Sciatic nerve (tissue), 2 donors: ENCODE results near the gene SMPD4. TPM values are rescaled to one million over a fixed set of nuclear protein-coding genes. Genes with fewer than 3 reads are reported as not detected.
A peak's percentile ranks its signal among the peaks of the same experiment; 100 is the strongest.
"Not testable (repeated sequence)": the region's sequence is repeated elsewhere in the genome, so short reads cannot be mapped to it uniquely, and the experiment has no call there.

Experiments
- ATAC-seq: fragments of 200-7000 bp; cut with Tn5 transposase; one replicate; pipeline ENCODE4 v1.9.1; 2020; ENCODE audit warnings: mild to moderate bottlenecking, moderate library complexity
- DNase-seq: peaks from one replicate; pipeline ENCODE4 v3.0.0-alpha.2; 2020; ENCODE audit warnings: low spot score
- intact Hi-C: fragments of 100-400 bp; cut with DNase I; formaldehyde crosslinking; loops from one replicate; pipeline ENCODE4 v1.14.2; 2022
- total RNA-seq: library from RNA; stranded (reverse); fragmentation: NEBNext Ultra II Directional; extraction: Animal tissue kit (Norgen Biotek cat#: 25700); gene quantifications from one replicate; pipeline ENCODE4 v1.2.1, GENCODE V29; 2021
- donor health status: DM: no; HTN: no; CAD: no.
- donor health status: DM: no; HTN: no; CAD: no.

Gene SMPD4, protein sequence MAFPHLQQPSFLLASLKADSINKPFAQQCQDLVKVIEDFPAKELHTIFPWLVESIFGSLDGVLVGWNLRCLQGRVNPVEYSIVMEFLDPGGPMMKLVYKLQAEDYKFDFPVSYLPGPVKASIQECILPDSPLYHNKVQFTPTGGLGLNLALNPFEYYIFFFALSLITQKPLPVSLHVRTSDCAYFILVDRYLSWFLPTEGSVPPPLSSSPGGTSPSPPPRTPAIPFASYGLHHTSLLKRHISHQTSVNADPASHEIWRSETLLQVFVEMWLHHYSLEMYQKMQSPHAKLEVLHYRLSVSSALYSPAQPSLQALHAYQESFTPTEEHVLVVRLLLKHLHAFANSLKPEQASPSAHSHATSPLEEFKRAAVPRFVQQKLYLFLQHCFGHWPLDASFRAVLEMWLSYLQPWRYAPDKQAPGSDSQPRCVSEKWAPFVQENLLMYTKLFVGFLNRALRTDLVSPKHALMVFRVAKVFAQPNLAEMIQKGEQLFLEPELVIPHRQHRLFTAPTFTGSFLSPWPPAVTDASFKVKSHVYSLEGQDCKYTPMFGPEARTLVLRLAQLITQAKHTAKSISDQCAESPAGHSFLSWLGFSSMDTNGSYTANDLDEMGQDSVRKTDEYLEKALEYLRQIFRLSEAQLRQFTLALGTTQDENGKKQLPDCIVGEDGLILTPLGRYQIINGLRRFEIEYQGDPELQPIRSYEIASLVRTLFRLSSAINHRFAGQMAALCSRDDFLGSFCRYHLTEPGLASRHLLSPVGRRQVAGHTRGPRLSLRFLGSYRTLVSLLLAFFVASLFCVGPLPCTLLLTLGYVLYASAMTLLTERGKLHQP
- total RNA-seq = 40.4 TPM

DNA sequence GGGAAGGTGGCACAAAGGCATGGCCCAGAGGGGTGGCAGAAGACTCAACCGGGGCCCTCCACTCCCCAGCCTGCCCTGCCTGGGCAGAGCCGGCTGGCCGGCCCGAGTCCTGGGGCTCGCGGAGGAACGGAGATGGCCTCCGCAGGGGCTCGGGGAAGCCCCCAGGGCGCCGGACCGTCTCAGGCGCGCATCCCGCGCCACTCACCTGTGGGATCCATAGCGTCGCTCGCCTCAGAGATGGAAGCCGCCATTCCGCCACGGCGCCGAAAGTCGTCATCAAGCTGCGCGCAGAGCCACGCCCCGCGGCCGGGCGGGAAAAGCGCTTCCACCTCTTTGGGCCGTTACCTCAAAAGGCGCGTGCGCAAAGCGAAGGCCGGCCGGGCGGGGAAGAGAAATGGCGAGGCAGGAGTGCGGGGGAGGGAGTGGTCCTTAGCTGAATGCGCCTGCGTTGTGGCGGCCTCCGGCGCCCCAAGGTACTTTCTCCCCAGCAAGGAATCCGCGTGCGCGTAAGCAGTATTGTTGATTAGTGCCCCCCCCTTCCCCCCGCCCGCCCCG lies at the start of gene SMPD4:
Gene SMPD4, minus strand, starts transcription at position 278 of the 555 bp plus-strand sequence. CDS start 5,010 bp downstream, outside the sequence.
- intact Hi-C loops = loop anchor here (10.0 kb wide), 1 partner anchor 163 kb away; the partner anchor contains the start of gene IMP4
- peak; percentile 98 for ATAC-seq

DNA sequence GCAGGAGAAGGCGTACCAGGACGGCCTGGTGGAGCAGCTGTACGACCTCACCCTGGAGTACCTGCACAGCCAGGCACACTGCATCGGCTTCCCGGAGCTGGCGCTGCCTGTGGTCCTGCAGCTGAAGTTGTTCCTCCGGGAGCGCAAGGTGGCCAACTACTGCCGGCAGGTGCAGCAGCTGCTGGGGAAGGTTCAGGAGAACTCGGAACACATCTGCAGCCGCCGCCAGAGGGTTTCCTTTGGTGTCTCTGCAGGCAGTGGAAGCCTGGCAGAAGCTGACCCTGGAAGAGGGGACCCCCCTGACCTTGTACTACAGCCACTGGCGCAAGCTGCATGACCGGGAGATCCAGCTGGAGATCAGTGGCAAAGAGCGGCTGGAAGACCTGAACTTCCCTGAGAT lies 49.5 kb upstream of the SMPD4 start:
- intact Hi-C loops, ATAC-seq, DNase-seq: not testable (repeated sequence)

More for the DNA sequence above, at the start of gene SMPD4:
- DNase-seq = peak; percentile 99

GRCh38 chr2:130230376-130230775 lies 49.0 kb upstream of the SMPD4 start:
- DNase-seq, ATAC-seq, intact Hi-C loops: not testable (repeated sequence)

DNA sequence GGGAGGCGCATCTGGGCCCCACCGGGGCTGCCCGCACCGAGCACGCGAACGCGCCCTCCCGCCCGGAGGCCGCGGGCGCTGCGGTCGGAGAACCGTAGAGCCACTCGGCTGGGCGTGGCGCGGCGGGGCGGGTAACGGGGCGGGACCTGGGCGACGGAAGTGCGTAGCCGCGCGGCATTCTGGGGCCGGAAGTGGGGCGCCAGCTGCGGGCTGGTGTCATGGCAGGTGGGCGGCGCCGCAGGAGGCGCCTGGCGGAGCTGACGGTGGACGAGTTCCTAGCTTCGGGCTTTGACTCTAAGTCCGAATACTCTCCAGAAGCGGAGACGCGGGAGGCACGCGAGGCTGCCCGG lies 47.7 kb upstream of the SMPD4 start:
- ATAC-seq = peak; percentile 80
- intact Hi-C loops, DNase-seq: not testable (repeated sequence)

GRCh38 chr2:130228467-130229160 lies 47.2 kb upstream of the SMPD4 start:
- ATAC-seq, intact Hi-C loops, DNase-seq: not testable (repeated sequence)

DNA sequence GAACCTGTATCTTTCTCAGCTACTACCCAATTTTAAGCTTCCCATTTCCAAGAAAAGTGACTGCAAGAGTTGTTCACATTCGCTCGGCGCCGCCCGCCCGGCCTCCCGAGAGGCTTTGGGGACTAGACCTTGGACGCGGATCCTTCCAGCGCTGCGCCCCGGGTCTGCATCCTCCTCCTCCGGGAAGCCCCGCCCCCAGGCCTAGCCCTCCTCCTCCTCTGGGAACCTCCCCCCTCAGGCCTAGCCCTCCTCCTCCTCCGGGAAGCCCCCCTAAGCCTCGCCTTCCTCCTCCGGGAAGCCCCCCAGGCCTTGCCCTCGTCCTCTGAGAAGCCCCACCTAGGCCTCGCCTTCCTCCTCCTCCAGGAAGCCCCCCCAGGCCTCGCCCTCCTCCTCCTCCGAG lies 46.6 kb upstream of the SMPD4 start:
- DNase-seq, intact Hi-C loops, ATAC-seq: not testable (repeated sequence)

GRCh38 chr2:130222523-130222922 lies 41.1 kb upstream of the SMPD4 start:
- ATAC-seq, intact Hi-C loops, DNase-seq: not testable (repeated sequence)

DNA sequence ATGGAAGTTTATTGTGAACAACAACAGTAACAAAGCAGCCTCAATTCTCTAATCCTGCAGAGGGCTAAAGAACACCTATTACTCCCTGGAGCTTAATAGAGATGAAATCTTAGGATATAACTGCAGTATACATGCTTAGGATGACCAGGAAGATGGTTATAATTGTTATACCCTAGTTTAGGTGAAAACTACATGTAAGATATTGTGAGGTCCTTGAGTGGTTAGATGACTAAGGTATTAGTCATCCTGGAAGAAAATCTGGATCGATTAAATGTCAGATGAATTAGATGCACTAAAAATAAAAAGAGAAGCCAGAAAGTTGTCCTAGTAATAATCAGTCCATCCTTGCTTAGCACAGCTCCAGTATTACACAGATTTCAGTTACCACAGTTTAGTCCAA lies 39.1 kb upstream of the SMPD4 start:
- intact Hi-C loops, ATAC-seq, DNase-seq: not testable (repeated sequence)

DNA sequence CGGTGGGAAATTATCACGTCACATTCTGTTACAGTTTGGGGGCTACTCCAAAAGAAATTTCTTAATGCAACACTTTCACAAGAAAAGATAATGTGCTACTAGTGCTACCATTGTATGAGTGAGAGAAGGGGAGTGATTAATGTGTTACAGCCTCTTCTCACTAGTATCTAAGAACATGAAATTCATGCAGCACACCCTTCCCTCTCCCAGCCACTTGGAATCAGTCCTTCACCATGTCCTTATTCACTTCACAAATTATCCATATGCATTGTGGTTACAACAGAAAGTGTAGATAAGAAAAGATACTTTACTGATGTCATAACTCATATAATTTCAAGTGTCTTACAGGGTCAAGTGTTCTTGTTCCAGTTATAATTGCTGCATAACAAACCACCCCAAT lies 37.7 kb upstream of the SMPD4 start:
- ATAC-seq, intact Hi-C loops, DNase-seq: not testable (repeated sequence)

GRCh38 chr2:130207051-130207450 lies 25.6 kb upstream of the SMPD4 start:
- intact Hi-C loops = not testable (repeated sequence)

DNA sequence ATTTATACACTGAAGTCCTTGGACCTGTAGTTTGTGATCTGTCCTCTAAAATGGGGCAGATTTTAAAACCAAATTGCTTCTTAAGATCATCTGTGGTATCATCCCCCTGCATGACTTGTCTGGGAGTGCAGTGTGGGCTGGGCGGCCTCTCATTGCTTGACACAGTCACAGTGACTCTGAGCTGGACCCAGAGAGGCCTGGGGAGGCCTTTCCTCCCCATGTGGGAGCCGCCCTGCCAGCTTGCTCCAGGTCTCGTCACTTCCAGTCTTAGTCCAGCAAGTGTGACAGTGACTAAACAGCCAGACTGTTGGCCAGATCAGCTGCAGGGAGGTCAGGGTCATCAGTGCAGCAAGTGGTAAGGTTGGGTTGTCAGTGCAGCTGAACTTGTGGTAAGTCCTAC lies 21.7 kb upstream of the SMPD4 start:
- intact Hi-C loops, DNase-seq, ATAC-seq: not testable (repeated sequence)

More at GRCh38 chr2:130207051-130207450, 25.6 kb upstream of the SMPD4 start:
- not testable (repeated sequence) for DNase-seq, ATAC-seq

- DNase-seq, intact Hi-C loops, ATAC-seq: not testable (repeated sequence)
Measured at GRCh38 chr2:130202518-130202917, 21.1 kb upstream of the SMPD4 start.

- intact Hi-C loops = no loop called here
- no peak for ATAC-seq
- DNase-seq = no peak
Measured at GRCh38 chr2:130198343-130198742, 16.9 kb upstream of the SMPD4 start, which contains the start of gene TUBA3E. TUBA3E (minus strand) TSS chr2:130198439; CDS start chr2:130198360, 79 bp downstream.

DNA sequence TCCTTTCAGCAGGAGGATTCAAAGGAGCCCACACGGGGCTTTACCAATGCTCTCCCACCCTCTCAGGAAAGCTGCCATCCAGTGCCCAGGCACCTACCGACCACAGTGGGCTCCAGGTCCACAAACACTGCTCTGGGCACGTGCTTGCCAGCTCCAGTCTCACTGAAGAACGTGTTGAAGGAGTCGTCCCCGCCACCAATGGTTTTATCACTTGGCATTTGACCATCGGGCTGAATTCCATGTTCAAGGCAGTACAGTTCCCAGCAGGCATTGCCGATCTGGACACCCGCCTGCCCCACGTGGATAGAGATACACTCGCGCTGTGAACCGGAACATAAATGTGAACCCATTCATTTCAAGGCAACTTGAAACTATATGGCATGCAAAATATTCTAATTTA lies 14.7 kb upstream of the SMPD4 start:
- DNase-seq, intact Hi-C loops, ATAC-seq: not testable (repeated sequence)

DNA sequence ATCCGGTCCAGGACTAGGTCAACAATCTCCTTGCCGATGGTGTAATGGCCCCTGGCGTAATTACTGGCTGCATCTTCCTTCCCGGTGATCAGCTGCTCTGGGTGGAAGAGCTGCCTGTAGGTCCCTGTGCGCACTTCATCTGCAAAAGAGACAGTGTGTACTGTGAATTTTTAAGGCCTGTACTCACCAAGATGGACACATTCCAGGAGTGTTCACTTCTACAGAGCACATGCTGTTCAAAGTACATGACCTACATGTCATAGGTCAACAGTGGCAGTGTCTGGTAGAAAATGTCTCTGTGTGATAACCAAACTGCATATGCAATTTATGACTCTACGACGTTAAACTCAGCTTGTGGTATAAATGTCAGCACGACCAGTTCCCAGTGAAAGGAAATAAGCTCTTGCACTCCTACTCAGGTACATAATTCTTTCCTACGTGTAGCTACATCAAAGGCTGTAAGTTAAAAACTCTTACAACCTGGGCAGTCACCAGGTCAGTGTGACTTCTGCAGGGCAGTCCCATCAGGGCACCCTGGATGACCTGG lies 13.8 kb upstream of the SMPD4 start:
- intact Hi-C loops, ATAC-seq, DNase-seq: not testable (repeated sequence)

GRCh38 chr2:130193824-130194223 lies 12.4 kb upstream of the SMPD4 start:
- DNase-seq, ATAC-seq, intact Hi-C loops: not testable (repeated sequence)

DNA sequence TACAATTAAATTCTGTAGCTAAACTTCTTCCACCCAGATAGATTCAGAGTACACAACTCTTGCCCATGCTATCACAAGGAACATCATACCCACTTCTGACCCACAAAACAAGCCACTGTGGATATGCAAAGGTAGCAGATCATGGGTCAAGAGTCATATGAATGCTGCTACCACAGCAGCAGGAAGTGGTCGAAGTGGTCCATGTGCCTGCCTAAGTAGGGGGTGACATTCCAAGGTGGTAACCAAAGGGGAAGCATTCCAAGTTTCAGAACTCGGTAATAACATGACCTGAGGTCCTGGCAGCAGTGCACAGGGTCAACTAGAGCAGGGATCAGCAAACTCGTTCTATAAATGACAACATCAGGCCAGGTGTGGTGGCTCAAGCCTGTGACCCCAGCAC lies 11.0 kb upstream of the SMPD4 start:
- ATAC-seq, intact Hi-C loops, DNase-seq: not testable (repeated sequence)

- ATAC-seq, intact Hi-C loops, DNase-seq: not testable (repeated sequence)
Measured at GRCh38 chr2:130191319-130191718, 9.9 kb upstream of the SMPD4 start.
